Lower leg skin (tissue), 4 donors: ENCODE measurements around the gene PPTC7. TPM values are rescaled to one million over a fixed set of nuclear protein-coding genes. Genes with fewer than 3 reads are reported as not detected.
A peak's percentile ranks its signal among the peaks of the same experiment; 100 is the strongest.

Source experiments
- DNase-seq, 2 donors: peaks; one replicate each; pipeline ENCODE4 v3.0.0-alpha.2; 2019; ENCODE audit warnings: low spot score in 2 of 2
- H3K4me3 ChIP-seq: fragments of 200-600 bp; sonication (generic); 2 replicates; pipeline ENCODE4 v1.5.1; 2017; ENCODE audit warnings: mild to moderate bottlenecking, low read depth; ENCODE audit not compliant: poor library complexity, severe bottlenecking
- POLR2A ChIP-seq, 2 donors: fragments of 450-650 bp; IDR thresholded peaks; one replicate each; pipeline ENCODE4 v1.6.1; 2016 to 2017; ENCODE audit warnings: antibody characterized with exemption in 2 of 2, mild to moderate bottlenecking in 1 of 2, moderate library complexity in 1 of 2
- WGBS, 2 donors: methylation state at CpG; one replicate each; pipeline ENCODE4 v1.1.5; 2018; 5-methylcytosine and 5-hydroxymethylcytosine counted together
- intact Hi-C: fragments of 100-400 bp; cut with DNase I; formaldehyde crosslinking; loops from one replicate; pipeline ENCODE4 v1.15.0; 2023; ENCODE audit warnings: low total_unique reads
- total RNA-seq, 4 donors: library from RNA; depleted of rRNA; stranded (reverse); fragments of >200 nt; gene quantifications; one replicate each; pipeline ENCODE4 v1.1.0, GENCODE V29; 2016
- TF ChIP-seq, protein P1 (sequence below), 3 donors: fragments of 450-650 bp; IDR thresholded peaks; one replicate each; pipeline ENCODE4 v1.5.1; 2016; ENCODE audit warnings: antibody characterized with exemption in 3 of 3, mild to moderate bottlenecking in 3 of 3, moderate library complexity in 2 of 3

The PPTC7 gene, protein sequence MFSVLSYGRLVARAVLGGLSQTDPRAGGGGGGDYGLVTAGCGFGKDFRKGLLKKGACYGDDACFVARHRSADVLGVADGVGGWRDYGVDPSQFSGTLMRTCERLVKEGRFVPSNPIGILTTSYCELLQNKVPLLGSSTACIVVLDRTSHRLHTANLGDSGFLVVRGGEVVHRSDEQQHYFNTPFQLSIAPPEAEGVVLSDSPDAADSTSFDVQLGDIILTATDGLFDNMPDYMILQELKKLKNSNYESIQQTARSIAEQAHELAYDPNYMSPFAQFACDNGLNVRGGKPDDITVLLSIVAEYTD
- 10 to 100 TPM; 19.6 to 29.8 (median 26.0) TPM for total RNA-seq

DNA sequence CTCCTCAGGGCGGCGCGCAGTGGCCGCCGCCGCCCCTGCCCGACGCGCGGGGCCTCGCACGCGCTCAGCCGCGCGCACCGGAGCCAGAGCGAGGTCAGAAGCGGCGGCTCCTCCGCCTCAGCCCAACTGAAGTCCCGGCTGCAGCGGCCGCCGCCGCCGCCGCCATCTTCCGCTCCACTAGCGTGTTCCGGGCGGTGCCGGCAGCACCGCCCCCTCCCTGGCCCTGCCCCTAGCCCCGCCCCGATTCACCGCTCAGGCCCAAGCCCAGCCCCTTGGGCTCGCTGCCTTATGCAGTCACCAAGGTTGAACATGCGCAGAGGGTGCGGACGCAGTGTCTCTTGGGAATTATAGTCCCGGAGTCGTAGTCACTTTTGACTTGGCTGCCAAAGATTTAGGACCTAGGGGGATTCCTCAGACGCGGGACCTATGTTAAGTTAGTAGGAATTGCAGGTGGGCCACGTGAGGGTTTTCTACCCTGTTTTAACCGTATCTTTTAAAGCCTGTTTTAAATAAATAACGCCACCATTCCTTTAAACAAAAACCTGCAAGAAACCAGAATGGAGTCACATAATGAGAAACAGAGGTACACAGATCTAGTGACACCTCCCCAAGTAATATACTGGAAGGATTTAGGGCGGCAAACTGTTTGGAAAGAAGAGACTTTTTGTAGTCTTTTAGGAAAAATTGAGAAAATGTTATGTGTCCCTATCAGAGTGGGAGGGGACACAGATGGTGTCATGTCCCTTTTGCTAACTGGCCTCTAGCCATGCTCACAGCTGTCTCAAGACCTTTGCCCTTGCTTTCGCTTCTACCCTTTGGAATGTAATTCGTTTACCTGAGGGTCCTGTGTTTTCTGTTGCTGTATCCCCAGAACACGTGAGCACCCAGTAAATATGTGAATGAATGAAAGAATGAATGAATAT is at the start of gene PPTC7:
Gene PPTC7, minus strand, starts transcription at position 182 of the 923 bp plus-strand sequence. CDS start 287 bp downstream, outside the sequence.
- H3K4me3 ChIP-seq, result peak within 1 kb of the TSS; percentile 95
- intact Hi-C loops, result no loop called here
- peak; percentile 95 to 99 for DNase-seq
- WGBS, 2 donors, result 2 to 3% methylated on average over 39 of the region's 52 CpGs
- TF ChIP-seq, protein P1, sequence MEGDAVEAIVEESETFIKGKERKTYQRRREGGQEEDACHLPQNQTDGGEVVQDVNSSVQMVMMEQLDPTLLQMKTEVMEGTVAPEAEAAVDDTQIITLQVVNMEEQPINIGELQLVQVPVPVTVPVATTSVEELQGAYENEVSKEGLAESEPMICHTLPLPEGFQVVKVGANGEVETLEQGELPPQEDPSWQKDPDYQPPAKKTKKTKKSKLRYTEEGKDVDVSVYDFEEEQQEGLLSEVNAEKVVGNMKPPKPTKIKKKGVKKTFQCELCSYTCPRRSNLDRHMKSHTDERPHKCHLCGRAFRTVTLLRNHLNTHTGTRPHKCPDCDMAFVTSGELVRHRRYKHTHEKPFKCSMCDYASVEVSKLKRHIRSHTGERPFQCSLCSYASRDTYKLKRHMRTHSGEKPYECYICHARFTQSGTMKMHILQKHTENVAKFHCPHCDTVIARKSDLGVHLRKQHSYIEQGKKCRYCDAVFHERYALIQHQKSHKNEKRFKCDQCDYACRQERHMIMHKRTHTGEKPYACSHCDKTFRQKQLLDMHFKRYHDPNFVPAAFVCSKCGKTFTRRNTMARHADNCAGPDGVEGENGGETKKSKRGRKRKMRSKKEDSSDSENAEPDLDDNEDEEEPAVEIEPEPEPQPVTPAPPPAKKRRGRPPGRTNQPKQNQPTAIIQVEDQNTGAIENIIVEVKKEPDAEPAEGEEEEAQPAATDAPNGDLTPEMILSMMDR (IDR thresholded peaks at IDR 0.05), result no peak
- TF ChIP-seq POLR2A (IDR thresholded peaks at IDR 0.05), result peak in 1 of 2 donors; percentile 25

DNA sequence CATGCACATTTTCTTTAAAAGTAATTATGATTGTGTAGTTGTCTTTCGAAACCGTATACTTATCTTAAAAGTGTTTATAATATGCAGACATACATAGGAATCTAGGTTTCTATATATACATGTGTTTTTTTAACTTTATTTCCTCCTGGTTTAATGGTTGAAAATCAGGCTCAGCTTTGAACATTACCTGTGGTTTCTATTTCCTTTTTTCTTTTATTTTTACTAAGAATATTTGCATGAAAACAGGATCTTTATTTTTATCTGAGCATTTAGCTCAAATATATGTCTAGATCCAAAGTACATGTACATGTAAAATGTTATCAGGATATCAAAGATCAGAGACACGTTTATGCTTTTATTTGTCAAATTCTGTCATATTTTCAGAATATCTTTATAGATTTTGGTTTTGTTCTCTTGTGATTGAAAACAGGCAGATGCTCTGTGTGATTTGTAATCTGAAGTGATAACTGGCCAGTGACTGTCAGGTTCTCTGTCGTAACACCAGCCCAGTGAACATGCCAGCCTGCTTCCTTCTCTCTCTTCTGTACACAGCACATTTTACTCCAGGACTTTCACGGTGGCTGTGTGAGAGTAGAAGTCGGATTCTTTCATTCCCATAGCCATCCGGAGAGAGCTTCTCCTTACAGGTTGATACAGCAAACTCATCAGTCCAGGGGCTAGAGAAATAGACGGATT is 44.5 kb upstream of the PPTC7 start:
- DNase-seq, result no peak
- 84 to 86% methylated on average over 8 of the region's 8 CpGs for WGBS, 2 donors
- no peak for TF ChIP-seq POLR2A (IDR thresholded peaks at IDR 0.05)
- TF ChIP-seq, protein P1 (IDR thresholded peaks at IDR 0.05), result no peak
- intact Hi-C loops, result no loop called here
- no peak overlapping the region for H3K4me3 ChIP-seq

DNA sequence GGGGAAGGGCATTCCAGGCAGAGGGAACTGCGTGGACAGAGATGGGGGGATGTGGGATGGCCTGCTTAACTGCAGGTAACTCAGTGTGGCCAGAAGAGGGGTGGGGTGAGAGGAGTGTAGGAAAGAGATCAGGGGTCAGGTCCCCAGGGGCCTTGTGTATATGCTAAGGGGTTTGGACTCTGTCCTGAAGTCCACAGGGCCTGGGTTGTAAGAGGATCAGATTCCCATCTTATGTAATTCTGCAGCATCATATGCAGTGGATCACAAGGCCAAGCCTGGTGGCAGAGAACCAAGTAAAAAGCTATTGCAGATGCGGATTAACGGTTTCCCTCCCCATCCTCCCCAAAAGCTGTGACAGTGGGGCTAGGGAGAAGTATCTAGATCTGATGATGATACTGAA is 39.5 kb upstream of the PPTC7 start:
- no peak for TF ChIP-seq POLR2A (IDR thresholded peaks at IDR 0.05)
- TF ChIP-seq, protein P1 (IDR thresholded peaks at IDR 0.05), result no peak
- WGBS, 2 donors, result 81 to 89% methylated on average over 3 of the region's 3 CpGs
- DNase-seq, result no peak
- intact Hi-C loops, result no loop called here
- H3K4me3 ChIP-seq, result no peak overlapping the region

DNA sequence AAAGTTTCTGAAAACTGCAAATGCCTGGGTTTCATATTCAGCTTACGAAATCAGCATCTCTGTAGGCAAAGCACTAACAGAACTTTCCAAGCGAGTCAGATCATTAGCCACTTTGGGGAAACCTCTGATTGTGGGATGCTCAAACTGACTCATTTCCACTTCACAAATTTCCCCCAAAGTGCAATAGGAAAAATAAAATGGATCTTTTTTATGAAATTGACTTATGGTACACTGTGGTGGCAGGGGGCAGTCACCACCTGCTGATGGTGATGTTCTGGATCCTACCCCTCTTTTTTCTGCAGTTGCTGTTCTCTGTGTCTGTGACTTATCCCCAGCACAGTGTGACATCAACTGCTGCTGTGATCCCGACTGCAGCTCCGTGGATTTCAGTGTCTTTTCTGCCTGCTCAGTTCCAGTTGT is 36.4 kb upstream of the PPTC7 start:
- no peak overlapping the region for H3K4me3 ChIP-seq
- DNase-seq, result no peak
- WGBS, 2 donors, result 87 to 90% methylated on average over 4 of the region's 4 CpGs
- TF ChIP-seq, protein P1 (IDR thresholded peaks at IDR 0.05), result no peak
- TF ChIP-seq POLR2A (IDR thresholded peaks at IDR 0.05), result no peak
- intact Hi-C loops, result no loop called here

DNA sequence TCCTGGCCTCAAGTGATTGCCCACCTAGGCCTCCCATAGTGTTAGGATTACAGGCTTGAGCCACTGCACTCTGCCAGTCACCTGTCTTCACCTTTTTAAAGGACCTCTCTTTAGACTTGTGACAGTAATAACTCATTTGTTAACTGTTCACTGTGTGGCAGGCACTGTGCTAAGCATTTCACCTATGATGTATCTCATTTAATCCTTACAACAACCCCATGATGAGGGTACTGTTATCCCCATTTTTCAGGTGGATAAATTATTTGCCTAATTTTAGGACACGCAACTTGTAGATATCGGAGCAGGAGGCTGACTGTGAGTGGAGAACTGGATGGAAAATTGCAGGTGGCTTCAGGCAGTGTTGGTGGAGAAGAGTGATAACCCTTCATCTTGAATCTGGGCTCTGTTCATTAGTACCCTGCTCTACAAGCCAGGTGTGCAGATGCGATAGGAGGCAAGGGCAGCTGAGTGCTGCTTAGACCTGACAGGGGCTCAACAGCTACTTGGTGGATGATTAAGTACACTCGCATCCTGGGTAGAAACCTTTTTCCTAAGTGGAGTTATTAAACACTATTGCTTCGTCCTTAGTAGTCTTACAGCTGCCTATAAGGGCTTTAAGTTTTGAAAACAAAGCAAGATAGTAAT is 33.5 kb upstream of the PPTC7 start:
- TF ChIP-seq, protein P1 (IDR thresholded peaks at IDR 0.05), result no peak
- TF ChIP-seq POLR2A (IDR thresholded peaks at IDR 0.05), result no peak
- H3K4me3 ChIP-seq, result no peak overlapping the region
- WGBS, 2 donors, result 93 to 97% methylated on average over 5 of the region's 5 CpGs
- intact Hi-C loops, result no loop called here
- DNase-seq, result no peak
